Measurements from ENCODE around the gene RAD51B.

Gene RAD51B

DNA sequence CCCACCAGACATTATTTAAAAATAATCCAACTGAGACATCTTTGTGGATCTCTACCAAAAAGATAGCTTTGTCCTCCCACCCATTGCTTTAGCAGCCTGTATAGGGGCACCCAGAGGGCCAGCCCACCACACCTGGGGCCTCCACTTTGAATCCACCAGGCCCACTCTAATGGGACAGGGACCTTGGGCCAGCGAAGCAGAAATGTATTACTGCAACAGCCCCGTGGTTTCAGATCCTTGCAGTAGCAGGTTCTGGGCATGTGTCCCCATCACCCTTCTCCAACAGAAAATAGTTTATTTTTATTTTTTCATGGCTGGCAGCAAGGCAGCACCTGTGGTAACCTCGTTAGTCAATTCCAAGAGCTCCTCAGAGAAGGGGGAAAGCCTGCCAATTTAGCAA is 754.9 kb downstream of the RAD51B start (continued):
- TF ChIP-seq, protein P1, sequence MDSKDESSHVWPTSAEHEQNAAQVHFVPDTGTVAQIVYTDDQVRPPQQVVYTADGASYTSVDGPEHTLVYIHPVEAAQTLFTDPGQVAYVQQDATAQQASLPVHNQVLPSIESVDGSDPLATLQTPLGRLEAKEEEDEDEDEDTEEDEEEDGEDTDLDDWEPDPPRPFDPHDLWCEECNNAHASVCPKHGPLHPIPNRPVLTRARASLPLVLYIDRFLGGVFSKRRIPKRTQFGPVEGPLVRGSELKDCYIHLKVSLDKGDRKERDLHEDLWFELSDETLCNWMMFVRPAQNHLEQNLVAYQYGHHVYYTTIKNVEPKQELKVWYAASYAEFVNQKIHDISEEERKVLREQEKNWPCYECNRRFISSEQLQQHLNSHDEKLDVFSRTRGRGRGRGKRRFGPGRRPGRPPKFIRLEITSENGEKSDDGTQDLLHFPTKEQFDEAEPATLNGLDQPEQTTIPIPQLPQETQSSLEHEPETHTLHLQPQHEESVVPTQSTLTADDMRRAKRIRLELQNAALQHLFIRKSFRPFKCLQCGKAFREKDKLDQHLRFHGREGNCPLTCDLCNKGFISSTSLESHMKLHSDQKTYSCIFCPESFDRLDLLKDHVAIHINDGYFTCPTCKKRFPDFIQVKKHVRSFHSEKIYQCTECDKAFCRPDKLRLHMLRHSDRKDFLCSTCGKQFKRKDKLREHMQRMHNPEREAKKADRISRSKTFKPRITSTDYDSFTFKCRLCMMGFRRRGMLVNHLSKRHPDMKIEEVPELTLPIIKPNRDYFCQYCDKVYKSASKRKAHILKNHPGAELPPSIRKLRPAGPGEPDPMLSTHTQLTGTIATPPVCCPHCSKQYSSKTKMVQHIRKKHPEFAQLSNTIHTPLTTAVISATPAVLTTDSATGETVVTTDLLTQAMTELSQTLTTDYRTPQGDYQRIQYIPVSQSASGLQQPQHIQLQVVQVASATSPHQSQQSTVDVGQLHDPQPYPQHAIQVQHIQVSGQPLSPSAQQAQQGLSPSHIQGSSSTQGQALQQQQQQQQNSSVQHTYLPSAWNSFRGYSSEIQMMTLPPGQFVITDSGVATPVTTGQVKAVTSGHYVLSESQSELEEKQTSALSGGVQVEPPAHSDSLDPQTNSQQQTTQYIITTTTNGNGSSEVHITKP (tag by site-specific recombination; IDR thresholded peaks at IDR 0.05): no peak
- TF ChIP-seq ZNF654 (tag by site-specific recombination; IDR thresholded peaks at IDR 0.05; ENCODE audit: low read depth) (no peak), MZF1 (tag by site-specific recombination; IDR thresholded peaks at IDR 0.05; ENCODE audit: borderline replicate concordance) (no peak), ZNF274 (IDR thresholded peaks at IDR 0.05; ENCODE audit: low read length) (no peak), ZNF274 (tag by site-specific recombination; IDR thresholded peaks at IDR 0.05; ENCODE audit: borderline replicate concordance) (no peak)
- TF ChIP-seq, protein P2, sequence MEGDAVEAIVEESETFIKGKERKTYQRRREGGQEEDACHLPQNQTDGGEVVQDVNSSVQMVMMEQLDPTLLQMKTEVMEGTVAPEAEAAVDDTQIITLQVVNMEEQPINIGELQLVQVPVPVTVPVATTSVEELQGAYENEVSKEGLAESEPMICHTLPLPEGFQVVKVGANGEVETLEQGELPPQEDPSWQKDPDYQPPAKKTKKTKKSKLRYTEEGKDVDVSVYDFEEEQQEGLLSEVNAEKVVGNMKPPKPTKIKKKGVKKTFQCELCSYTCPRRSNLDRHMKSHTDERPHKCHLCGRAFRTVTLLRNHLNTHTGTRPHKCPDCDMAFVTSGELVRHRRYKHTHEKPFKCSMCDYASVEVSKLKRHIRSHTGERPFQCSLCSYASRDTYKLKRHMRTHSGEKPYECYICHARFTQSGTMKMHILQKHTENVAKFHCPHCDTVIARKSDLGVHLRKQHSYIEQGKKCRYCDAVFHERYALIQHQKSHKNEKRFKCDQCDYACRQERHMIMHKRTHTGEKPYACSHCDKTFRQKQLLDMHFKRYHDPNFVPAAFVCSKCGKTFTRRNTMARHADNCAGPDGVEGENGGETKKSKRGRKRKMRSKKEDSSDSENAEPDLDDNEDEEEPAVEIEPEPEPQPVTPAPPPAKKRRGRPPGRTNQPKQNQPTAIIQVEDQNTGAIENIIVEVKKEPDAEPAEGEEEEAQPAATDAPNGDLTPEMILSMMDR (tag by site-specific recombination; IDR thresholded peaks at IDR 0.05): no peak

DNA sequence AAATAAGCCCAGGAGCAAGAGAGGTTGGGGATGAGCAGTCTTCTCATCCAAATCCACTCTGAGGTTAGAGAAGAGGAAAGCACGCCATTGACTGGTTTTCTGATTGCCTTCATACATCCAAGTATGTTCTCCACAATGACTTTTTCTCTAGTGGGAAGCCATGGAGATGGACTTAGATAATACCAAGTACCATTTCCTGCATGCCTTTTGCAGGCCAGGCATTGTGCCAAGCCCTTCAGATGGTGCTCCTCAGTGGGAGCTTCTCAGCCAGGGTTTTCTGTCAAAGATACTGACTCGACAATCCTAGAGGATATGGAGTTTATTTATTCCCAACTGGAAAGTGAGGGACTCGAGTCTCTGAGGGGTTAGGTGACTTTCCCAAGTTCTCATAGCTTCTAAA is 755.3 kb downstream of the RAD51B start:
- Histone ChIP-seq H3K27ac (ENCODE audit: extremely low read depth, low read depth, low read length) (no peak overlapping the region), H3K4me3 (ENCODE audit: low read depth, low read length) (no peak overlapping the region), H3K9me3 (ENCODE audit: control insufficient read depth, insufficient read depth, low read depth, low read length) (no peaks in the 10 kb centered on the region), H3K36me3 (ENCODE audit: control insufficient read depth in 2 of 2, insufficient read depth in 1 of 2, low read length in 2 of 2) (no peaks in the 10 kb centered on the region), H3K4me1 (ENCODE audit: control insufficient read depth, insufficient read depth, low read length) (no peaks in the 10 kb centered on the region)
- CTCF ChIA-PET: interaction anchor here (0.6 kb wide), 2 partner anchors 76 to 336 kb away, joined by 3 to 4 read pairs; no protein-coding TSS in a partner anchor
- POLR2A ChIA-PET: no interaction called here
- no peak for TF ChIP-seq ZBTB7A (tag by site-specific recombination; IDR thresholded peaks at IDR 0.05; ENCODE audit: low read depth)
- TF ChIP-seq ZNF2 (tag by site-specific recombination; IDR thresholded peaks at IDR 0.05): no peak
- no peak for TF ChIP-seq ZNF777 (tag by site-specific recombination; IDR thresholded peaks at IDR 0.05; ENCODE audit: borderline replicate concordance)
- no peak for TF ChIP-seq ZNF501 (tag by site-specific recombination; IDR thresholded peaks at IDR 0.05)
- no peak for TF ChIP-seq ZBTB48 (tag by site-specific recombination; IDR thresholded peaks at IDR 0.05)
- TF ChIP-seq ZNF132 (tag by site-specific recombination; IDR thresholded peaks at IDR 0.05; ENCODE audit: borderline replicate concordance): no peak
- TF ChIP-seq ZNF571 (tag by site-specific recombination; IDR thresholded peaks at IDR 0.05): no peak
- TF ChIP-seq, protein P3, sequence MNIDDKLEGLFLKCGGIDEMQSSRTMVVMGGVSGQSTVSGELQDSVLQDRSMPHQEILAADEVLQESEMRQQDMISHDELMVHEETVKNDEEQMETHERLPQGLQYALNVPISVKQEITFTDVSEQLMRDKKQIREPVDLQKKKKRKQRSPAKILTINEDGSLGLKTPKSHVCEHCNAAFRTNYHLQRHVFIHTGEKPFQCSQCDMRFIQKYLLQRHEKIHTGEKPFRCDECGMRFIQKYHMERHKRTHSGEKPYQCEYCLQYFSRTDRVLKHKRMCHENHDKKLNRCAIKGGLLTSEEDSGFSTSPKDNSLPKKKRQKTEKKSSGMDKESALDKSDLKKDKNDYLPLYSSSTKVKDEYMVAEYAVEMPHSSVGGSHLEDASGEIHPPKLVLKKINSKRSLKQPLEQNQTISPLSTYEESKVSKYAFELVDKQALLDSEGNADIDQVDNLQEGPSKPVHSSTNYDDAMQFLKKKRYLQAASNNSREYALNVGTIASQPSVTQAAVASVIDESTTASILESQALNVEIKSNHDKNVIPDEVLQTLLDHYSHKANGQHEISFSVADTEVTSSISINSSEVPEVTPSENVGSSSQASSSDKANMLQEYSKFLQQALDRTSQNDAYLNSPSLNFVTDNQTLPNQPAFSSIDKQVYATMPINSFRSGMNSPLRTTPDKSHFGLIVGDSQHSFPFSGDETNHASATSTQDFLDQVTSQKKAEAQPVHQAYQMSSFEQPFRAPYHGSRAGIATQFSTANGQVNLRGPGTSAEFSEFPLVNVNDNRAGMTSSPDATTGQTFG (tag by site-specific recombination; IDR thresholded peaks at IDR 0.05; ENCODE audit: borderline replicate concordance): no peak
- TF ChIP-seq, protein P4, sequence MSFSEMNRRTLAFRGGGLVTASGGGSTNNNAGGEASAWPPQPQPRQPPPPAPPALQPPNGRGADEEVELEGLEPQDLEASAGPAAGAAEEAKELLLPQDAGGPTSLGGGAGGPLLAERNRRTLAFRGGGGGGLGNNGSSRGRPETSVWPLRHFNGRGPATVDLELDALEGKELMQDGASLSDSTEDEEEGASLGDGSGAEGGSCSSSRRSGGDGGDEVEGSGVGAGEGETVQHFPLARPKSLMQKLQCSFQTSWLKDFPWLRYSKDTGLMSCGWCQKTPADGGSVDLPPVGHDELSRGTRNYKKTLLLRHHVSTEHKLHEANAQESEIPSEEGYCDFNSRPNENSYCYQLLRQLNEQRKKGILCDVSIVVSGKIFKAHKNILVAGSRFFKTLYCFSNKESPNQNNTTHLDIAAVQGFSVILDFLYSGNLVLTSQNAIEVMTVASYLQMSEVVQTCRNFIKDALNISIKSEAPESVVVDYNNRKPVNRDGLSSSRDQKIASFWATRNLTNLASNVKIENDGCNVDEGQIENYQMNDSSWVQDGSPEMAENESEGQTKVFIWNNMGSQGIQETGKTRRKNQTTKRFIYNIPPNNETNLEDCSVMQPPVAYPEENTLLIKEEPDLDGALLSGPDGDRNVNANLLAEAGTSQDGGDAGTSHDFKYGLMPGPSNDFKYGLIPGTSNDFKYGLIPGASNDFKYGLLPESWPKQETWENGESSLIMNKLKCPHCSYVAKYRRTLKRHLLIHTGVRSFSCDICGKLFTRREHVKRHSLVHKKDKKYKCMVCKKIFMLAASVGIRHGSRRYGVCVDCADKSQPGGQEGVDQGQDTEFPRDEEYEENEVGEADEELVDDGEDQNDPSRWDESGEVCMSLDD (tag by site-specific recombination; IDR thresholded peaks at IDR 0.05): no peak
- TF ChIP-seq, protein P5, sequence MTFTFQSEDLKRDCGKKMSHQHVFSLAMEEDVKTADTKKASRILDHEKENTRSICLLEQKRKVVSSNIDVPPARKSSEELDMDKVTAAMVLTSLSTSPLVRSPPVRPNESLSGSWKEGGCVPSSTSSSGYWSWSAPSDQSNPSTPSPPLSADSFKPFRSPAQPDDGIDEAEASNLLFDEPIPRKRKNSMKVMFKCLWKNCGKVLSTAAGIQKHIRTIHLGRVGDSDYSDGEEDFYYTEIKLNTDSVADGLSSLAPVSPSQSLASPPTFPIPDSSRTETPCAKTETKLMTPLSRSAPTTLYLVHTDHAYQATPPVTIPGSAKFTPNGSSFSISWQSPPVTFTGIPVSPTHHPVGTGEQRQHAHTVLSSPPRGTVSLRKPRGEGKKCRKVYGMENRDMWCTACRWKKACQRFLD (tag by site-specific recombination; IDR thresholded peaks at IDR 0.05): no peak
- TF ChIP-seq, protein P6, sequence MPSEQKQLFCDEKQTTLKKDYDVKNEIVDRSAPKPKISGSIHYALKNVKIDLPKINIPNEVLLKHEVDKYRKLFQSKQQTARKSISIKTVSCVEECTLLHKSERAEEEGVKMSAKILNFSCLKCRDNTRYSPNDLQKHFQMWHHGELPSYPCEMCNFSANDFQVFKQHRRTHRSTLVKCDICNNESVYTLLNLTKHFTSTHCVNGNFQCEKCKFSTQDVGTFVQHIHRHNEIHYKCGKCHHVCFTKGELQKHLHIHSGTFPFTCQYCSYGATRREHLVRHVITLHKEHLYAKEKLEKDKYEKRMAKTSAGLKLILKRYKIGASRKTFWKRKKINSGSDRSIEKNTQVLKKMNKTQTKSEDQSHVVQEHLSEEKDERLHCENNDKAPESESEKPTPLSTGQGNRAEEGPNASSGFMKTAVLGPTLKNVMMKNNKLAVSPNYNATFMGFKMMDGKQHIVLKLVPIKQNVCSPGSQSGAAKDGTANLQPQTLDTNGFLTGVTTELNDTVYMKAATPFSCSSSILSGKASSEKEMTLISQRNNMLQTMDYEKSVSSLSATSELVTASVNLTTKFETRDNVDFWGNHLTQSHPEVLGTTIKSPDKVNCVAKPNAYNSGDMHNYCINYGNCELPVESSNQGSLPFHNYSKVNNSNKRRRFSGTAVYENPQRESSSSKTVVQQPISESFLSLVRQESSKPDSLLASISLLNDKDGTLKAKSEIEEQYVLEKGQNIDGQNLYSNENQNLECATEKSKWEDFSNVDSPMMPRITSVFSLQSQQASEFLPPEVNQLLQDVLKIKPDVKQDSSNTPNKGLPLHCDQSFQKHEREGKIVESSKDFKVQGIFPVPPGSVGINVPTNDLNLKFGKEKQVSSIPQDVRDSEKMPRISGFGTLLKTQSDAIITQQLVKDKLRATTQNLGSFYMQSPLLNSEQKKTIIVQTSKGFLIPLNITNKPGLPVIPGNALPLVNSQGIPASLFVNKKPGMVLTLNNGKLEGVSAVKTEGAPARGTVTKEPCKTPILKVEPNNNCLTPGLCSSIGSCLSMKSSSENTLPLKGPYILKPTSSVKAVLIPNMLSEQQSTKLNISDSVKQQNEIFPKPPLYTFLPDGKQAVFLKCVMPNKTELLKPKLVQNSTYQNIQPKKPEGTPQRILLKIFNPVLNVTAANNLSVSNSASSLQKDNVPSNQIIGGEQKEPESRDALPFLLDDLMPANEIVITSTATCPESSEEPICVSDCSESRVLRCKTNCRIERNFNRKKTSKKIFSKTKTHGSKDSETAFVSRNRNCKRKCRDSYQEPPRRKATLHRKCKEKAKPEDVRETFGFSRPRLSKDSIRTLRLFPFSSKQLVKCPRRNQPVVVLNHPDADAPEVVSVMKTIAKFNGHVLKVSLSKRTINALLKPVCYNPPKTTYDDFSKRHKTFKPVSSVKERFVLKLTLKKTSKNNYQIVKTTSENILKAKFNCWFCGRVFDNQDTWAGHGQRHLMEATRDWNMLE (tag by site-specific recombination; conservative IDR thresholded peaks at IDR 0.05; ENCODE audit: low read depth): no peak
- no peak for TF ChIP-seq ZNF473 (tag by site-specific recombination; IDR thresholded peaks at IDR 0.05)
- no peak for TF ChIP-seq ZNF350 (tag by site-specific recombination; IDR thresholded peaks at IDR 0.05)
- TF ChIP-seq ZNF341 (tag by site-specific recombination; IDR thresholded peaks at IDR 0.05; ENCODE audit: low read depth): no peak

Data from HEK293 (cell line).